ENCODE data around the gene PAPSS2. TPM values are rescaled to one million over a fixed set of nuclear protein-coding genes. Genes with fewer than 3 reads are reported as not detected.
"Not testable (repeated sequence)": the region's sequence is repeated elsewhere in the genome, so short reads cannot be mapped to it uniquely, and the experiment has no call there.

PAPSS2 gene
- total RNA-seq, 1 experiment from 2014 or later, result 24.5 TPM

- H4K5ac ChIP-seq (ENCODE audit: insufficient read length, low read depth, low read length), result no peak overlapping the region
- Mint-ChIP-seq H3K4me1 (peaks cover 10% of the 10 kb centered on the region in 2 experiments), H3K36me3 (ENCODE audit: insufficient read depth in 1 of 3, low read depth in 3 of 3) (0 out of 7 replicates have a peak, but pooled peaks cover 0 to 3% (median 0%) of the 10 kb centered on the region in 3 experiments), H3K27ac (no peak overlapping the region), H3K27me3 (ENCODE audit: low read depth) (no peaks in the 10 kb centered on the region), H3K9me3 (peaks cover 3 to 6% of the 10 kb centered on the region in 2 experiments; a peak in 4 of 5 replicates), H3K4me3 (no peak overlapping the region)
- H3K27ac ChIP-seq (ENCODE audit: insufficient read length, low read depth, low read length), result no peak overlapping the region
- no peak overlapping the region for H2BK5ac ChIP-seq (ENCODE audit: insufficient read length, low read length)
- H4K20me1 ChIP-seq (ENCODE audit: control insufficient read depth, insufficient read depth, insufficient read length), result no peaks in the 10 kb centered on the region
- no peak overlapping the region for H2BK15ac ChIP-seq (ENCODE audit: low read depth, low read length)
- H2AFZ ChIP-seq (ENCODE audit: low read length), result no peak overlapping the region
- TF ChIP-seq CTCF (conservative IDR thresholded peaks at IDR 0.05), result no peak
- no peak overlapping the region for H3K4me2 ChIP-seq (ENCODE audit: insufficient read depth, insufficient read length, low read length)
- no peak overlapping the region for H3T11ph ChIP-seq (ENCODE audit: low read length)
- no peak overlapping the region for H4K91ac ChIP-seq (ENCODE audit: insufficient read length, low read depth, low read length)
- no peak overlapping the region for H4K8ac ChIP-seq (replicated peaks; ENCODE audit: insufficient read length, low read depth, low read length)
- no peaks in the 10 kb centered on the region for H3K79me1 ChIP-seq (ENCODE audit: insufficient read depth, low read depth, low read length, poor library complexity, severe bottlenecking)
- no peaks in the 10 kb centered on the region for H3K79me2 ChIP-seq (ENCODE audit: insufficient read depth, low read length)
- H3K14ac ChIP-seq (ENCODE audit: insufficient read depth, low read length), result no peak overlapping the region
- H3K56ac ChIP-seq (ENCODE audit: insufficient read length, low read depth, low read length), result no peak overlapping the region
- H3K18ac ChIP-seq (ENCODE audit: insufficient read length, low read depth, low read length), result no peak overlapping the region
- H2BK20ac ChIP-seq (ENCODE audit: low read depth, low read length, poor library complexity, severe bottlenecking), result no peak overlapping the region
- H3K9me3 ChIP-seq (ENCODE audit: control insufficient read depth, low read depth, low read length), result no peaks in the 10 kb centered on the region
- no peaks in the 10 kb centered on the region for H3K23me2 ChIP-seq (ENCODE audit: insufficient read length, low read depth, low read length, poor library complexity, severe bottlenecking)
- H3K4ac ChIP-seq (ENCODE audit: low read depth, low read length), result no peak overlapping the region
- H2BK12ac ChIP-seq (ENCODE audit: insufficient read length, low read depth, low read length), result no peak overlapping the region
- no peak overlapping the region for H3K9ac ChIP-seq (ENCODE audit: extremely low read depth, insufficient read length, low read length)
- H2BK120ac ChIP-seq (ENCODE audit: low read depth, low read length, poor library complexity, severe bottlenecking), result no peak overlapping the region
- no peaks in the 10 kb centered on the region for H3K4me1 ChIP-seq (ENCODE audit: insufficient read depth, low read length)
- DNase-seq, result no peak
- no peaks in the 10 kb centered on the region for H3K27me3 ChIP-seq (ENCODE audit: insufficient read depth, low read length)
- no peak overlapping the region for H3K23ac ChIP-seq (ENCODE audit: insufficient read length, low read depth, low read length)
- WGBS (ENCODE audit: extremely low coverage, insufficient read length, low lambda C conversion rate), result no CpG with 5 or more reads among the region's 3 CpGs
- no peak overlapping the region for H2AK5ac ChIP-seq (ENCODE audit: insufficient read length, low read length)
These were observed 15.8 kb upstream of the PAPSS2 start for GRCh38 chr10:87643920-87644319.

- not testable (repeated sequence) for H2BK20ac ChIP-seq (ENCODE audit: low read depth, low read length, poor library complexity, severe bottlenecking); H3K27me3 Mint-ChIP-seq (ENCODE audit: low read depth); H2BK5ac ChIP-seq (ENCODE audit: insufficient read length, low read length); H3K23me2 ChIP-seq (ENCODE audit: insufficient read length, low read depth, low read length, poor library complexity, severe bottlenecking); H3K27me3 ChIP-seq (ENCODE audit: insufficient read depth, low read length); H3K4me1 ChIP-seq (ENCODE audit: insufficient read depth, low read length); H3K27ac Mint-ChIP-seq; H3K27ac ChIP-seq (ENCODE audit: insufficient read length, low read depth, low read length); H3K79me1 ChIP-seq (ENCODE audit: insufficient read depth, low read depth, low read length, poor library complexity, severe bottlenecking); H3K9me3 Mint-ChIP-seq; H4K8ac ChIP-seq (replicated peaks; ENCODE audit: insufficient read length, low read depth, low read length); H3K36me3 Mint-ChIP-seq (ENCODE audit: insufficient read depth in 1 of 3, low read depth in 3 of 3); H3K79me2 ChIP-seq (ENCODE audit: insufficient read depth, low read length); DNase-seq; H2BK12ac ChIP-seq (ENCODE audit: insufficient read length, low read depth, low read length); H3K9me3 ChIP-seq (ENCODE audit: control insufficient read depth, low read depth, low read length); H3K23ac ChIP-seq (ENCODE audit: insufficient read length, low read depth, low read length); H3K18ac ChIP-seq (ENCODE audit: insufficient read length, low read depth, low read length); H3K4ac ChIP-seq (ENCODE audit: low read depth, low read length); H3K4me1 Mint-ChIP-seq; H3K9ac ChIP-seq (ENCODE audit: extremely low read depth, insufficient read length, low read length); H2BK15ac ChIP-seq (ENCODE audit: low read depth, low read length); H2AK5ac ChIP-seq (ENCODE audit: insufficient read length, low read length); H3K4me3 Mint-ChIP-seq; H4K91ac ChIP-seq (ENCODE audit: insufficient read length, low read depth, low read length); H3T11ph ChIP-seq (ENCODE audit: low read length); H3K4me2 ChIP-seq (ENCODE audit: insufficient read depth, insufficient read length, low read length); H3K14ac ChIP-seq (ENCODE audit: insufficient read depth, low read length); H2AFZ ChIP-seq (ENCODE audit: low read length); H3K56ac ChIP-seq (ENCODE audit: insufficient read length, low read depth, low read length); H4K20me1 ChIP-seq (ENCODE audit: control insufficient read depth, insufficient read depth, insufficient read length); H2BK120ac ChIP-seq (ENCODE audit: low read depth, low read length, poor library complexity, severe bottlenecking); H4K5ac ChIP-seq (ENCODE audit: insufficient read length, low read depth, low read length)
- no CpG with 5 or more reads among the region's 3 CpGs for WGBS (ENCODE audit: extremely low coverage, insufficient read length, low lambda C conversion rate)
These were observed 15.2 kb upstream of the PAPSS2 start for GRCh38 chr10:87644500-87644899.

Data from H9 (cell line).